Suprapubic skin (tissue), 4 donors: ENCODE measurements around the gene CHST9.

Experiments
- CTCF ChIP-seq, 2 donors: fragments of 200-600 bp in 1 of 2; fragments of 450-650 bp in 1 of 2; sonication (generic) in 1 of 2; IDR thresholded peaks; one replicate each; pipeline ENCODE4 v1.5.1; 2016 to 2019; ENCODE audit warnings: antibody characterized with exemption in 2 of 2, mild to moderate bottlenecking in 1 of 2, moderate library complexity in 1 of 2
- EP300 ChIP-seq: sonication (generic); formaldehyde crosslinking; IDR thresholded peaks from one replicate; pipeline ENCODE4 v1.6.1; 2017; ENCODE audit warnings: antibody characterized with exemption
- POLR2A ChIP-seq, 2 donors: fragments of 450-650 bp; IDR thresholded peaks; one replicate each; pipeline ENCODE4 v1.6.1; 2017; ENCODE audit warnings: antibody characterized with exemption in 2 of 2, mild to moderate bottlenecking in 2 of 2, moderate library complexity in 2 of 2
- POLR2AphosphoS5 ChIP-seq, 3 donors: sonication (generic); formaldehyde crosslinking; IDR thresholded peaks; one replicate each; pipeline ENCODE4 v1.6.1; 2017; ENCODE audit warnings: antibody characterized with exemption in 3 of 3

GRCh38 chr18:27081701-27082100 lies 103.4 kb downstream of the CHST9 start:
- TF ChIP-seq POLR2A (IDR thresholded peaks at IDR 0.05) (no peak), EP300 (no peak), CTCF (IDR thresholded peaks at IDR 0.05) (no peak), POLR2AphosphoS5 (IDR thresholded peaks at IDR 0.05) (no peak)
